ENCODE results near the gene GTF2A1.

The GTF2A1 gene

DNA sequence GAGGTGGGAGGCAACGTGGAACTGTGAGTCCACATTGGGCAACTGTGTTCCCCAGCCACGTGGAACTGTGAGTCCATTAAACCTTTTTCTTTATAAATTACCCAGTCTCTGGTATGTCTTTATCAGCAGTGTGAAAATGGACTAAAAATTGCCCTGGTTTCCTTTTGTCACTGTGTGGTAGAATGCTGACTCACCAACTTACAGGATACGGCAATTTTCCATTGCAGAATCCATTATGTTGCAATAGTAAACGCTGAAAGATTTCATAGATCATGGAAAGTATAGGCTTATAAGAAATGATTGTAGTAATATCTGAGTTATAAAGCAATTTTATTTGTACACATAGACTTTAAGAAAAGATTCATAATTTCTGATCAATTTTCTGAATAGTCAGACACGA is 93.0 kb downstream of the GTF2A1 start:
- no peak for TF ChIP-seq CTCF (IDR thresholded peaks at IDR 0.05; ENCODE audit: extremely low read depth, insufficient read depth, missing control alignments)
- in situ Hi-C loops (cut with MboI; ENCODE audit: low pct_unique_long_range_greater_than_20kb, low sequenced_read_pairs, unreplicated experiment): no loop called here
- no peak for DNase-seq (ENCODE audit: low spot score)

GRCh38 chr14:81125536-81125935 is 95.2 kb downstream of the GTF2A1 start:
- no peak for DNase-seq (ENCODE audit: low spot score)
- in situ Hi-C loops (cut with MboI; ENCODE audit: low pct_unique_long_range_greater_than_20kb, low sequenced_read_pairs, unreplicated experiment): no loop called here
- TF ChIP-seq CTCF (IDR thresholded peaks at IDR 0.05; ENCODE audit: extremely low read depth, insufficient read depth, missing control alignments): no peak
